HG03575 (cell line): Measurements from ENCODE around the gene LRP6.
"Not testable (repeated sequence)": the region's sequence is repeated elsewhere in the genome, so short reads cannot be mapped to it uniquely, and the experiment has no call there.

Experiments
- ATAC-seq: cut with Tn5 transposase; IDR thresholded peaks from one replicate; pipeline ENCODE4 v1.9.1; 2021; ENCODE audit not compliant: unreplicated experiment, insufficient number of reproducible peaks, low FRiP score; ENCODE audit errors: extremely low read depth

The LRP6 gene

GRCh38 chr12:12194206-12194605, 72.6 kb downstream of the LRP6 start:
- no peak for ATAC-seq

DNA sequence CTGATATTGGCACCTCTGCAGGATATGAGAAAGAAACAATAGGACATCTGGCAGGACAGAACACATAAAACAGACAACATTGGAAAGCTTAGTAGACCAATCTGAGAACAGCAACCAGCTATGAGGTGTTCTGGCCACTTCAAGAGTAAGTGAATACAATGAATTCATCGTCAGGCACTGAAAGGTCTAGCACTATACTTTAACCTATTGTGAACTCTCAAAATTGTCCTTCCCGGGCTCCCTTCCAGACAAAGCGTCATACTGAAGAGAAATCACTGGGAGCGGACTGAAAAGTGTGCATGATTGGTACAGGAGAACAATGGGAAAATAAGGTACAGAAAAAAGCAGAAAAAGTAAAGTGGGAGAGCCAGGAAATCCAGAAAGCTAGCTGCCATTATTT, 75.8 kb downstream of the LRP6 start:
- no peak for ATAC-seq

GRCh38 chr12:12190087-12190809, 76.6 kb downstream of the LRP6 start:
- no peak for ATAC-seq

- no peak for ATAC-seq
These were observed 81.4 kb downstream of the LRP6 start for GRCh38 chr12:12185414-12185813.

GRCh38 chr12:12182703-12183365, 84.0 kb downstream of the LRP6 start:
- no peak for ATAC-seq

DNA sequence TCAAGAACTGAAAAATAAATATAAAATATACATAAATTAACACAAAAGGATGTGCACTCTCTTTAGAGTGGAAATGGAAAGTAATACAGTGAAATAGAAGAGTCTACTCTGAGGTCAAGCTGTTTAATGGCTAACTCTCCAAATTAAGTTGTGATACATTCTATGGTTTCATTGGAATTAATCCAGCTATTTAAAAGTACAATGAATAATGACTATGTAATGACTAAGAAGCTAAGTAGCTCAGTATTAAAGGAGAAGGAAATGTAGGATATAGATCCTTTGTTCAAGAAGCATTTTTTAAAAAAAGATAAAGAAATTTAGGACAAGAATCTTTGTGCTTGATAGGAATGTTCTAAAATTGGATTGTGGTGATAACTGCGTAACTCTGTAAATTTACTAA, 85.3 kb downstream of the LRP6 start:
- ATAC-seq, result no peak

GRCh38 chr12:12180575-12180974, 86.3 kb downstream of the LRP6 start:
- no peak for ATAC-seq

DNA sequence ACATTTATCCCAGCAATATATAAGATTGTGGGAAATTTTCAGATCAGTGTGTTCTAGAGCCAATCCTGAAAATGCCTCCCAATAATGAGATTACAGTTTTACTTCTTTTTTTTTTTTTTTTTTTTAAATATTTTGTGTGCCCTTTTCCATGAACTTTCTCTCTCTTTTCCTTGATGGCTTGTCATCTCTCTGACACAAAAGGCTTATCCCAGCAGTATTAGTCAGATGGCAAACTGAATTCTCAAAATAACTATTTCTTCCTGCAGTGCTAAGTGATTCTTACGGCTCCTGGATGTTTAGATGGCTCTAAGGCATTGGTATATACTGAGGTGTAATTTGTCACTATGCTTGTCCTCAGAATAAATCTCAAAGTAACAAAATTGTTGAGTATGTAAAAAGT, 86.7 kb downstream of the LRP6 start:
- ATAC-seq, result no peak

DNA sequence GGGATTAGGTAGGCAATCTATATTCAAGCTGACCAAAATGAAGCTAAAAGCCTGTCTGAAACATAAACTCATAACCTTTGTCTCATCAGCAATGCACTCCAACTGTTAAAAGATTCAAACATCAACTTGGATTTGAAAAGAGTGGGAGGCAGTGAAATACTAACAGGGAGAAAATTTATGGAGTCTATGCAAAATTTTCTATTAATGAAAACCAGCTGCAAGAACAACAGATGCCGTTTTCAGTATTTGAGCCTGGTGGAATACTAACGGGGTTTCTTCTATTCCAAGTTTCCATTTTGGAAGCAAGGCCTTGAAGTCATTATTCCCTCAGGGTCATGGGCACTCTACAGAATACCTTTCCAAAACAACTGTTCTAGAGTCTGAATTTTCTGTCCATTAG, 88.3 kb downstream of the LRP6 start:
- ATAC-seq, result no peak

- ATAC-seq, result no peak
These were observed 90.4 kb downstream of the LRP6 start for GRCh38 chr12:12176402-12176801.

- ATAC-seq, result peak; percentile 61
These were observed 94.8 kb downstream of the LRP6 start for GRCh38 chr12:12171991-12172511.

GRCh38 chr12:12167847-12168246, 99.0 kb downstream of the LRP6 start:
- no peak for ATAC-seq

DNA sequence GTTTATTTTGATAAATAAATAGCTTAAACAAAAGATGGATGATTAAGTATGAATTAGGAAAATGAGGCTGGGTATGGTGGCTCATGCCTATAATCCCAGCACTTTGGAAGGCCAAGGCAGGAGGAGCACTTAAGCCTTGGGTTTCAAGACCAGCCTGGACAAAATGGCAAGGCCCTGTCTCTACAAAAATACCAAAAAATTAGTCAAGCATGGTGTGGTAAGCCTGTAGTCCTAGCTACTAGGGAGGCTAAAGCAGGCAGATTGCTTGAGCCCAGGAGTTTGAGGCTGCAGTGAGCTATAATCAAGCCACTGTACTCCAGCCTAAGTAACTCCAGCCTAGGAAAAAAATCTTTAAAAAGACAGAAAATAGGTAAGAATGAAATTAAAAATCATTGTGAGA, 100.1 kb downstream of the LRP6 start:
- no peak for ATAC-seq

DNA sequence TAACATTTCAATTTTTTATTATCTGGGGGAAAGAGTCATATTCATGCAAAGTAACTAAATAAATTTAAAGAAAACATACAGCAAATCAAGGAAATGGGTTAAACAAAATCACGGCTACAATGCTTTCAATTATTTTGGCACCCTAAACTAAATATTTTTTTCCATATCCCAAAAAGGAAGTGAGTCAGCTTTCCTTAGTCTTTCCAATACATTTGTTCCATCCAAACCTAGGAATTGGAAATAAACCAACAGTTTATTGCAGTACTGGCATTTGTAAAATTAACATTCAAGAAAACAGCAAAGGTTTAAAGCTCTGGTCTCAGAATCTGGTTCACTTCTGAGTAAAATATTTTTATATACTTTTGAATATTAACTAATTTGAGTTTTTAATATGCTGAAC, 106.9 kb downstream of the LRP6 start:
- no peak for ATAC-seq

DNA sequence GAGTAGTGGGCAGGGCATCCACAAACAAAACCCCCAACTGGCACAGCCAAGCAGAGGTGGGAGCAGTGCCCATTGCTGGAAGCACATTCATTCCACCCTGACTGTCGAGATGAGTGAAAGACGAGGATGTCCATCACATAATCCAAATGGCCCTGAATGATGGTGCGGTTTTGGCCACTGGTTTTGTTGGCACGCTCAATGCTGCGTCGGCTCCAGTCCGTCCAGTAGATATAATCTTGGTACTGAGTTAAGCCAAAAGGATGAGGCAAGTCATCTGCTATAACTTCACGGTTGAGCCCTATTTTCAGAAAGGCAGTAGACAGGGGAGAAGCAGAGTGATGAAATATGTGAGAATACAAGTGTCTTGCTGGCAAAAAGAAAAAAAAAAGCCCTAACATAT, 108.0 kb downstream of the LRP6 start:
- no peak for ATAC-seq

GRCh38 chr12:12157424-12157823, 109.4 kb downstream of the LRP6 start:
- ATAC-seq, result no peak

- ATAC-seq, result no peak
These were observed 110.0 kb downstream of the LRP6 start for GRCh38 chr12:12156828-12157227.

DNA sequence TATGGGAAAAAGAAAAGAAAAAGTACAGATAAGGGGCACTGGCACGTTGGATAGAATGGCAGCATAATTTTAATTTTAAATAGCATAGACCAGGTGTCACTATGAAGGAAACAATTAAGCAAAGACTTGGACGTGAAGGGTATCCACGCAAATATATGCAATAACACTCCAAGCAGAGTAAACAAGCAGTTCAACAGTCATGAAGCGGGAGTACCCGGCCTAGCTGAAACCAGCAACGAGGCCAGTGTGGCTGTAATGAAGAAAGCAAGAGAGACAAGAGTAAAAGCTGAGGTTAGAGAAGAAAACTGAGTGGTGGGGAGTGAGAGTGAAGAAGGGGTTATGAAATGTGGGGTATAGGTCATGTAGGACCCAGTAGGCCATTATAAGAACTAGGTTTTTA, 110.7 kb downstream of the LRP6 start:
- no peak for ATAC-seq

DNA sequence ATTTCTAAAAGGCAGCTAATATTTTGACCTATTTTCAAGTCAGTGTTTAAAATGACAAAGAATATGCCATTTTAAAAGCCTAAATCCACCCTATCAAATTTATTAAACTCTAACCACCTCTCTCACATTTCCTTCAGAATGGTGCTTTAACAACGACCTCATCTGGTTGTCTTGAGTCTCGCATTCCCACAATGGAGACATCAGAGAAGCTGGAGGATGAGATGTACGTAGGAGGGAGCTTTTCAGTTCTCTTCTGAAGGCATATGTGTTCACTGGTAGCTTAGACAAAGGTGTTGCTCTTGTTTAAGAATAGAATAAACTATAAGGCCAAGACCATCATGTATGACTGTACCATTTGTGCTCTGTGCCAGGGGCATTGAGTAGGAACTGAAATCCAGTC, 113.2 kb downstream of the LRP6 start:
- ATAC-seq, result no peak

- ATAC-seq, result no peak
These were observed 119.7 kb downstream of the LRP6 start for GRCh38 chr12:12147111-12147510.

GRCh38 chr12:12144531-12144930, 122.3 kb downstream of the LRP6 start:
- not testable (repeated sequence) for ATAC-seq
